HEK293 (cell line): Measurements from ENCODE around the gene CABCOCO1.
A peak's percentile ranks its signal among the peaks of the same experiment; 100 is the strongest.

Experiments
- CTCF ChIA-PET: fragments of 350-600 bp; formaldehyde crosslinking; extraction: SDS; loops from one replicate; lab custom pipeline; 2021; ENCODE audit warnings: antibody characterized with exemption; lab: Yijun Ruan, JAX
- POLR2A ChIA-PET: fragments of 300-600 bp; formaldehyde crosslinking; extraction: SDS; loops from one replicate; lab custom pipeline; 2020; ENCODE audit warnings: antibody characterized with exemption, inconsistent platforms; lab: Yijun Ruan, JAX
- H3K27ac ChIP-seq: fragments of 200-500 bp; sonication (Bioruptor generic); 2 replicates; pipeline ENCODE4 v1.5.1; 2014; ENCODE audit warnings: low read depth, low read length, control low read depth, inconsistent platforms; ENCODE audit errors: extremely low read depth
- H3K36me3 ChIP-seq, 2 experiments: fragments of 200-500 bp in 1 of 2; sonication (Bioruptor generic) in 1 of 2; 1 replicate in 1 of 2; 2 replicates in 1 of 2; pipeline ENCODE4 v1.5.1; 2014 to 2017; ENCODE audit warnings: inconsistent platforms in 2 of 2, low read length in 2 of 2; ENCODE audit not compliant: control insufficient read depth in 2 of 2, insufficient read depth in 1 of 2
- H3K4me1 ChIP-seq: fragments of 200-500 bp; sonication (Bioruptor generic); 2 replicates; pipeline ENCODE4 v1.5.1; 2014; ENCODE audit warnings: mild to moderate bottlenecking, low read length, inconsistent platforms; ENCODE audit not compliant: control insufficient read depth, insufficient read depth
- H3K4me3 ChIP-seq: 2 replicates; pipeline ENCODE4 v1.5.1; 2011; ENCODE audit warnings: low read depth, mild to moderate bottlenecking, control low read depth, low read length, moderate library complexity
- H3K9me3 ChIP-seq: fragments of 200-500 bp; sonication (Bioruptor generic); 2 replicates; pipeline ENCODE4 v1.5.1; 2014; ENCODE audit warnings: low read depth, low read length, inconsistent platforms; ENCODE audit not compliant: control insufficient read depth, insufficient read depth
- BCL11A ChIP-seq: fragments of 450-650 bp; formaldehyde crosslinking; IDR thresholded peaks from 2 replicates; pipeline ENCODE4 v1.5.1; 2016; ENCODE audit warnings: low read depth, missing biosample characterization, missing genetic modification characterization
- YY2 ChIP-seq: fragments of 450-650 bp; formaldehyde crosslinking; IDR thresholded peaks from 2 replicates; pipeline ENCODE4 v1.5.1; 2016; ENCODE audit warnings: missing biosample characterization, missing genetic modification characterization
- ZBTB49 ChIP-seq: fragments of 450-650 bp; formaldehyde crosslinking; IDR thresholded peaks from 2 replicates; pipeline ENCODE4 v1.5.1; 2016; ENCODE audit warnings: missing biosample characterization, missing genetic modification characterization, low read depth
- ZIC2 ChIP-seq: fragments of 450-650 bp; formaldehyde crosslinking; IDR thresholded peaks from 2 replicates; pipeline ENCODE4 v1.5.1; 2016; ENCODE audit warnings: missing biosample characterization, missing genetic modification characterization
- ZNF26 ChIP-seq: fragments of 450-650 bp; formaldehyde crosslinking; IDR thresholded peaks from 2 replicates; pipeline ENCODE4 v1.5.1; 2016; ENCODE audit warnings: missing biosample characterization, missing genetic modification characterization
- ZNF335 ChIP-seq: fragments of 450-650 bp; formaldehyde crosslinking; conservative IDR thresholded peaks from 2 replicates; pipeline ENCODE4 v1.5.1; 2016; ENCODE audit warnings: missing biosample characterization, missing genetic modification characterization
- ZNF37A ChIP-seq: fragments of 450-650 bp; IDR thresholded peaks from 2 replicates; pipeline ENCODE4 v1.5.1; 2018; ENCODE audit warnings: missing biosample characterization, missing genetic modification characterization
- ZNF404 ChIP-seq: fragments of 450-650 bp; formaldehyde crosslinking; IDR thresholded peaks from 2 replicates; pipeline ENCODE4 v1.5.1; 2017; ENCODE audit warnings: missing biosample characterization, missing genetic modification characterization
- ZNF571 ChIP-seq: fragments of 450-650 bp; formaldehyde crosslinking; IDR thresholded peaks from 2 replicates; pipeline ENCODE4 v1.5.0; 2017; ENCODE audit warnings: missing biosample characterization, missing genetic modification characterization
- ZNF664 ChIP-seq: fragments of 450-650 bp; formaldehyde crosslinking; IDR thresholded peaks from 2 replicates; pipeline ENCODE4 v1.5.1; 2016; ENCODE audit warnings: missing biosample characterization, missing genetic modification characterization
- TF ChIP-seq, protein P1 (sequence below): fragments of 450-650 bp; IDR thresholded peaks from 2 replicates; pipeline ENCODE4 v1.5.1; 2018; ENCODE audit warnings: missing biosample characterization, missing genetic modification characterization
- TF ChIP-seq, protein P2 (sequence below): fragments of 450-650 bp; formaldehyde crosslinking; IDR thresholded peaks from 2 replicates; pipeline ENCODE4 v1.5.1; 2017; ENCODE audit warnings: missing biosample characterization, missing genetic modification characterization

Gene CABCOCO1

GRCh38 chr10:61653699-61654098, 9.0 kb upstream of the CABCOCO1 start (continued):
- TF ChIP-seq, protein P1, sequence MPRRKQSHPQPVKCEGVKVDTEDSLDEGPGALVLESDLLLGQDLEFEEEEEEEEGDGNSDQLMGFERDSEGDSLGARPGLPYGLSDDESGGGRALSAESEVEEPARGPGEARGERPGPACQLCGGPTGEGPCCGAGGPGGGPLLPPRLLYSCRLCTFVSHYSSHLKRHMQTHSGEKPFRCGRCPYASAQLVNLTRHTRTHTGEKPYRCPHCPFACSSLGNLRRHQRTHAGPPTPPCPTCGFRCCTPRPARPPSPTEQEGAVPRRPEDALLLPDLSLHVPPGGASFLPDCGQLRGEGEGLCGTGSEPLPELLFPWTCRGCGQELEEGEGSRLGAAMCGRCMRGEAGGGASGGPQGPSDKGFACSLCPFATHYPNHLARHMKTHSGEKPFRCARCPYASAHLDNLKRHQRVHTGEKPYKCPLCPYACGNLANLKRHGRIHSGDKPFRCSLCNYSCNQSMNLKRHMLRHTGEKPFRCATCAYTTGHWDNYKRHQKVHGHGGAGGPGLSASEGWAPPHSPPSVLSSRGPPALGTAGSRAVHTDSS (tag by site-specific recombination): no peak
- TF ChIP-seq ZNF26 (tag by site-specific recombination) (no peak), ZNF404 (tag by site-specific recombination) (no peak), ZBTB49 (tag by site-specific recombination) (no peak), BCL11A (no peak), ZNF571 (tag by site-specific recombination) (no peak)

GRCh38 chr10:61655335-61655851, 7.3 kb upstream of the CABCOCO1 start:
- Histone ChIP-seq H3K4me3 (no peak overlapping the region), H3K4me1 (no peaks in the 10 kb centered on the region), H3K9me3 (no peaks in the 10 kb centered on the region), H3K36me3 (no peaks in the 10 kb centered on the region), H3K27ac (no peak overlapping the region)
- ChIA-PET POLR2A (no interaction called here), CTCF (no interaction called here)
- TF ChIP-seq ZIC2 (tag by site-specific recombination) (no peak), ZNF335 (tag by site-specific recombination) (0 out of 2 replicates have a peak, but pooled peaks have one; percentile 40), YY2 (tag by site-specific recombination) (0 out of 2 replicates have a peak, but pooled peaks have one; percentile 25)

GRCh38 chr10:61663466-61663865, 737 bp downstream of the CABCOCO1 start:
- Histone ChIP-seq H3K27ac (no peak overlapping the region; the same call in 1 of the 2 replicates), H3K9me3 (no peaks in the 10 kb centered on the region), H3K4me3 (no peak overlapping the region), H3K36me3 (no peaks in the 10 kb centered on the region), H3K4me1 (no peaks in the 10 kb centered on the region)
- CTCF ChIA-PET: interaction anchor here (0.6 to 1.2 kb wide), 2 partner anchors 56 to 821 kb away, joined by 3 read pairs; no protein-coding TSS in a partner anchor
- TF ChIP-seq ZNF335 (tag by site-specific recombination): 0 out of 2 replicates have a peak, but pooled peaks have one; percentile 11
- no peak for TF ChIP-seq ZNF37A (tag by site-specific recombination)
- POLR2A ChIA-PET: no interaction called here

DNA sequence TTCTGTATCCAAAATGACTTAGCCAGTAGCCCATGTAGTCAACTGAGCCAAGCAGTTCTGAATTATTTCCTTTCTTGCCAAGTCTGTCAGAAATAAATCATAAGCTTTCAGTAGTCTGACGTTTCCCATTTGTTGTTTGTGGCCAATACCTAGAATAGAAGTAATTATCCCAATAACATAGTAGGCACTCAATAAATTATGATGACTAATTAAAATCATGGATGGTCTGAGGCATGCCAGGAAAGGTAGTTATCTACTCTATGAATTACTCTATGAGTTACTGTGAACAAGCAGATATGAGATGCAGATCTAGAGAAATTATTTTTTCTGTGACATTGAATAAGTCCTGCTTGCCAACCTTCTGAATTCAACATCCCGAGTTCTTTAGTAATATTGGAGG, 2.3 kb downstream of the CABCOCO1 start:
- 0 out of 2 replicates have a peak, but pooled peaks have one; percentile 39 for TF ChIP-seq ZNF664 (tag by site-specific recombination)
- TF ChIP-seq, protein P2, sequence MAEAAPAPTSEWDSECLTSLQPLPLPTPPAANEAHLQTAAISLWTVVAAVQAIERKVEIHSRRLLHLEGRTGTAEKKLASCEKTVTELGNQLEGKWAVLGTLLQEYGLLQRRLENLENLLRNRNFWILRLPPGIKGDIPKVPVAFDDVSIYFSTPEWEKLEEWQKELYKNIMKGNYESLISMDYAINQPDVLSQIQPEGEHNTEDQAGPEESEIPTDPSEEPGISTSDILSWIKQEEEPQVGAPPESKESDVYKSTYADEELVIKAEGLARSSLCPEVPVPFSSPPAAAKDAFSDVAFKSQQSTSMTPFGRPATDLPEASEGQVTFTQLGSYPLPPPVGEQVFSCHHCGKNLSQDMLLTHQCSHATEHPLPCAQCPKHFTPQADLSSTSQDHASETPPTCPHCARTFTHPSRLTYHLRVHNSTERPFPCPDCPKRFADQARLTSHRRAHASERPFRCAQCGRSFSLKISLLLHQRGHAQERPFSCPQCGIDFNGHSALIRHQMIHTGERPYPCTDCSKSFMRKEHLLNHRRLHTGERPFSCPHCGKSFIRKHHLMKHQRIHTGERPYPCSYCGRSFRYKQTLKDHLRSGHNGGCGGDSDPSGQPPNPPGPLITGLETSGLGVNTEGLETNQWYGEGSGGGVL (tag by site-specific recombination): no peak
- TF ChIP-seq, all 188 proteins: peak for 1
- no peaks in the 10 kb centered on the region for H3K36me3 ChIP-seq
- POLR2A ChIA-PET: no interaction called here
- H3K9me3 ChIP-seq: no peaks in the 10 kb centered on the region
- H3K4me3 ChIP-seq: no peak overlapping the region
- peaks cover 10% of the 10 kb centered on the region; the same call in 1 of the 2 replicates for H3K4me1 ChIP-seq
- H3K27ac ChIP-seq: no peak overlapping the region
- CTCF ChIA-PET: interaction anchor here (1.2 kb wide), 2 partner anchors 32 to 57 kb away, joined by 3 to 7 read pairs; no protein-coding TSS in a partner anchor
